ENCODE results near the gene NOX1. TPM values are rescaled to one million over a fixed set of nuclear protein-coding genes. Genes with fewer than 3 reads are reported as not detected.

NOX1 gene
- total RNA-seq, 1 donor from 2014 or later: not detected

DNA sequence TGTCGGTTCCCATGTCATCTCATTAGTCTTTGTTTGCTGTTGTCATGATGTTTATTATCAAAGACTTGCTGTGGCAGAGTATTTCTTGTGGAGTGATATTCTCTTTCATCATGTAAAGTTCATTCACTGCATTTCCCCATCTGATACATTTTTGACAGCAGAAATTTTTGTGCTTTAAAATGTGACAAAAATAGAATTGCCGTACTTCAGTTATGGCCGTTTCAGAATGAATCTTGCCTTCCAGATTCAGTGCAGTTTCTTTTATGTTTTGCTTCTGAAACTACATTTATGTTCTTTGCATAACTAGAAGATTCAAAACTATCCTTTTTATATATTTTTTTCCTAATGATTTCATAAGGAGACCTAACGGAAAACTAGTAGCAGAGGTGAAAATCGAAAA lies 44.0 kb downstream of the NOX1 start:
- no peaks in the 10 kb centered on the region for H3K4me1 Mint-ChIP-seq (ENCODE audit: low read depth, unreplicated experiment)
- H3K27me3 Mint-ChIP-seq (ENCODE audit: unreplicated experiment): no peaks in the 10 kb centered on the region
- H3K27ac Mint-ChIP-seq (ENCODE audit: unreplicated experiment): no peak overlapping the region
- H3K36me3 Mint-ChIP-seq (ENCODE audit: unreplicated experiment): no peaks in the 10 kb centered on the region
- H3K9me3 Mint-ChIP-seq (ENCODE audit: unreplicated experiment): no peaks in the 10 kb centered on the region
- TF ChIP-seq, protein P1, sequence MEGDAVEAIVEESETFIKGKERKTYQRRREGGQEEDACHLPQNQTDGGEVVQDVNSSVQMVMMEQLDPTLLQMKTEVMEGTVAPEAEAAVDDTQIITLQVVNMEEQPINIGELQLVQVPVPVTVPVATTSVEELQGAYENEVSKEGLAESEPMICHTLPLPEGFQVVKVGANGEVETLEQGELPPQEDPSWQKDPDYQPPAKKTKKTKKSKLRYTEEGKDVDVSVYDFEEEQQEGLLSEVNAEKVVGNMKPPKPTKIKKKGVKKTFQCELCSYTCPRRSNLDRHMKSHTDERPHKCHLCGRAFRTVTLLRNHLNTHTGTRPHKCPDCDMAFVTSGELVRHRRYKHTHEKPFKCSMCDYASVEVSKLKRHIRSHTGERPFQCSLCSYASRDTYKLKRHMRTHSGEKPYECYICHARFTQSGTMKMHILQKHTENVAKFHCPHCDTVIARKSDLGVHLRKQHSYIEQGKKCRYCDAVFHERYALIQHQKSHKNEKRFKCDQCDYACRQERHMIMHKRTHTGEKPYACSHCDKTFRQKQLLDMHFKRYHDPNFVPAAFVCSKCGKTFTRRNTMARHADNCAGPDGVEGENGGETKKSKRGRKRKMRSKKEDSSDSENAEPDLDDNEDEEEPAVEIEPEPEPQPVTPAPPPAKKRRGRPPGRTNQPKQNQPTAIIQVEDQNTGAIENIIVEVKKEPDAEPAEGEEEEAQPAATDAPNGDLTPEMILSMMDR (IDR thresholded peaks at IDR 0.05; ENCODE audit: partially characterized antibody, unreplicated experiment): no peak
- H3K4me3 Mint-ChIP-seq (ENCODE audit: unreplicated experiment): no peak overlapping the region
- no peak for DNase-seq

DNA sequence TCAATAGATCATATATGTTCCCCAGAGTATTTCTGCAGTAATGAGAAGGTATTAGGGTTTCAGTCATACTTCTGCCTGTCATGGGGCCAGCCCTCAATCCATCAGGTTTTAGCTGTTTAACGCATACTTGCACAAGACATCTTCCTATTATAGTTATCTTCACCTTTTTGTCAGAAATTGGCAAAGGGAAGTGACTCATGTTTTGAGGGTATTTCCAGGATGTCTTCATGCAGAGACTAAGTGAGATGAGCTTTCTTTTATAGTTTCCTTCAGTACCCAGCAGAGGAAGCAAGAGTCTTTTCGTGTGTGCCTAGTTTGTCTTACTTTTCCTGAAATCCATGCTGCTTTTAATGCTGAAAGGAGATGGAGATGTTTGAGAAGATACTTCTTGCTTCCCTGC lies 44.4 kb downstream of the NOX1 start:
- H3K4me3 Mint-ChIP-seq (ENCODE audit: unreplicated experiment): no peak overlapping the region
- no peaks in the 10 kb centered on the region for H3K36me3 Mint-ChIP-seq (ENCODE audit: unreplicated experiment)
- no peak overlapping the region for H3K27ac Mint-ChIP-seq (ENCODE audit: unreplicated experiment)
- no peaks in the 10 kb centered on the region for H3K9me3 Mint-ChIP-seq (ENCODE audit: unreplicated experiment)
- TF ChIP-seq, protein P1 (IDR thresholded peaks at IDR 0.05; ENCODE audit: partially characterized antibody, unreplicated experiment): no peak
- H3K4me1 Mint-ChIP-seq (ENCODE audit: low read depth, unreplicated experiment): no peaks in the 10 kb centered on the region
- no peak for DNase-seq
- no peaks in the 10 kb centered on the region for H3K27me3 Mint-ChIP-seq (ENCODE audit: unreplicated experiment)

DNA sequence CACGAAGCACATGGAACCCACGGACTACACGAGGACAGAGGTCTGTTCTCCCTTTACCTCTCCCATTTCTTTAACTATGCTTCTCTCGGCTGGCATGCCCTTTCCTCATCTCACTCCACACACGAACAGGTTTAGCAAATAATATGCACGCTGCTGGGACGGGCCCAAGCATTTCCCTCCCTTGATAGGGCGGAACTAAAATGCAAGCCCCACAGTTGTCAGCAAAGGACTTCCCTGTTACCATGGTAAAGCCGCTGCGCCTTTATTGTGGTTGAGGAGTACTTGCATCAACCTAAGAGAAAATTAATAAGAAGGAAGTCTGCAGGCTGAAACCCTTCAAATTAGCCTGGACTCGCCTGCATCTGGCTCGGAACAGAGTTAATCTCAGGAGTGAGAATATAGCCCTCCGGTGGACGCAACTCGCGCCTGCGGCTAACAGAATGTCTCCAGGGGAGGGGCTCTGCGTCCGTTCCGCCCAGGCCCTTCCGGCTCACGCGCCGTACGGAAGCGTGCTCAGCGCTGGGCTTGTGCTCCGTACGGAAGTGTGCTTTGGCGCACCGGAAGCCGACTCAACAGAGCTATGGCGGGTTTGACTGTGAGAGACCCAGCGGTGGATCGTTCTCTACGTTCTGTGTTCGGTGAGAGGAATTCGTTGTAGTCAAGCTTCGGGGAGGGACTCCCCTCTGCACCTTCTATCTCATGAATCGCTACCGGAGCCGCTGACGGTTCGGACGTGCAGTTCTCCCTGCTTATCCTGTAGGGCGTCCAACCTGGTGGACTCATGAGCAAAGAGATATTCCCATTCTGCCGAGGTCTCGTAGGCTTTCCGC lies 54.1 kb downstream of the NOX1 start, which contains the start of gene CSTF2:
CSTF2 (plus strand) TSS at position 555 of the 830 bp plus-strand sequence; CDS start at position 581, 26 bp downstream.
- Mint-ChIP-seq H3K9me3 (ENCODE audit: unreplicated experiment) (no peaks in the 10 kb centered on the region), H3K36me3 (ENCODE audit: unreplicated experiment) (no peaks in the 10 kb centered on the region), H3K27me3 (ENCODE audit: unreplicated experiment) (no peaks in the 10 kb centered on the region), H3K4me1 (ENCODE audit: low read depth, unreplicated experiment) (no peaks in the 10 kb centered on the region), H3K4me3 (ENCODE audit: unreplicated experiment) (peak within 1 kb of the TSS; percentile 98), H3K27ac (ENCODE audit: unreplicated experiment) (peak within 1 kb of the TSS; percentile 46)
- TF ChIP-seq, protein P1 (IDR thresholded peaks at IDR 0.05; ENCODE audit: partially characterized antibody, unreplicated experiment): no peak
- peak; percentile 79 for DNase-seq

DNA sequence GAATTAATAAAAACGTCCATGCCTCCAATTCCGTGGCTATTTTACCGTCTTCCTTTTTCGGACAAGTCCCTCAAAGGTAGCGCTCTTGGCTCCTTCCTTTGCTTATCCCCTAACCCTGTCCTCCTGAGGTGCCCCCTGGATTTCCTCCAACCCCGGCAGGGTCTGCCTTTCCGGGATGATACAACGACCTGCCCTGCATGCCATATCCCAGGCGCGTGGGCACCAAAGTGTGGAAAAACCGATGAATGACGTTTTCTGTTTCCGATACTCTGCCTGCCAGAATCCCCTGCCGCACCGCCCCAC lies 54.7 kb downstream of the NOX1 start:
- no peaks in the 10 kb centered on the region for H3K9me3 Mint-ChIP-seq (ENCODE audit: unreplicated experiment)
- peak overlapping the region; percentile 46 for H3K27ac Mint-ChIP-seq (ENCODE audit: unreplicated experiment)

DNA sequence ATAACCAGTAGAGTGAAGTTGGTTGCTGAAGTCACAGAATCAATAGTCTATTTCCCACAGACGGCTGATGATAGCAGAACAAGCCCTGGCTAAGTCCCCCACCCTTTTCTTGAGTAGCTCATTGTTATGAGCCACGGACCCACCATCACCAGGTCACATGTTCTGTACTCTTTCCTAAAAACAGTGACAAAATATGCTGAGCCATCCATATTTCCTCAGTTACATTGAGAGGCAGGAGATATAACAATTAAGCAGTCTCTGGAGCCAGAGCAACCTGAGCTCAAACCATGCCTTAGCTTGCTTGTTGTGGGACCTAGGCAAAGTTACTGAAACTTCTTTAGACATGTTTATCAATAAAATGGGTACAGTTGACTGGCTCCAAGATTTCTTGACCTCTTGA lies 56.8 kb downstream of the NOX1 start:
- no peaks in the 10 kb centered on the region for H3K27me3 Mint-ChIP-seq (ENCODE audit: unreplicated experiment)
- H3K4me1 Mint-ChIP-seq (ENCODE audit: low read depth, unreplicated experiment): no peaks in the 10 kb centered on the region
- no peak for DNase-seq
- no peaks in the 10 kb centered on the region for H3K36me3 Mint-ChIP-seq (ENCODE audit: unreplicated experiment)
- no peak overlapping the region for H3K4me3 Mint-ChIP-seq (ENCODE audit: unreplicated experiment)
- H3K9me3 Mint-ChIP-seq (ENCODE audit: unreplicated experiment): no peaks in the 10 kb centered on the region
- H3K27ac Mint-ChIP-seq (ENCODE audit: unreplicated experiment): no peak overlapping the region
- TF ChIP-seq, protein P1 (IDR thresholded peaks at IDR 0.05; ENCODE audit: partially characterized antibody, unreplicated experiment): no peak

More for the DNA sequence above, 54.7 kb downstream of the NOX1 start:
- TF ChIP-seq, protein P1 (IDR thresholded peaks at IDR 0.05; ENCODE audit: partially characterized antibody, unreplicated experiment): no peak
- H3K4me1 Mint-ChIP-seq (ENCODE audit: low read depth, unreplicated experiment): no peaks in the 10 kb centered on the region
- peak overlapping the region; percentile 98 for H3K4me3 Mint-ChIP-seq (ENCODE audit: unreplicated experiment)
- peak; percentile 15 for DNase-seq
- no peaks in the 10 kb centered on the region for H3K27me3 Mint-ChIP-seq (ENCODE audit: unreplicated experiment)
- H3K36me3 Mint-ChIP-seq (ENCODE audit: unreplicated experiment): no peaks in the 10 kb centered on the region

All from glutamatergic neuron (in vitro differentiated cells).